Measurements from ENCODE around the gene GFER. TPM values are rescaled to one million over a fixed set of nuclear protein-coding genes. Genes with fewer than 3 reads are reported as not detected.

Gene GFER
- total and polyA plus RNA-seq, 4 donors: 7.4 to 28.4 (median 15.1) TPM

- TF ChIP-seq MAX (IDR thresholded peaks at IDR 0.05) (peak; percentile 55), EGR1 (IDR thresholded peaks at IDR 0.05; ENCODE audit: low read depth in 2 of 2) (peak; percentile 43 to 55), FOXA2 (IDR thresholded peaks at IDR 0.05) (peak; percentile 35), NR2F2 (IDR thresholded peaks at IDR 0.05) (peak; percentile 76), ATF3 (IDR thresholded peaks at IDR 0.05) (no peak), GABPA (IDR thresholded peaks at IDR 0.05 in 1 of 2, conservative IDR thresholded peaks at IDR 0.05 in 1 of 2) (peak in 1 of 2 donors; percentile 53), JUND (IDR thresholded peaks at IDR 0.05) (no peak), REST (IDR thresholded peaks at IDR 0.05) (peak; percentile 40), HNF4G (IDR thresholded peaks at IDR 0.05) (no peak), RAD21 (IDR thresholded peaks at IDR 0.05) (peak in 1 of 2 donors; percentile 44), RXRA (IDR thresholded peaks at IDR 0.05) (peak; percentile 79 to 84), SP1 (IDR thresholded peaks at IDR 0.05) (peak; percentile 78), TAF1 (conservative IDR thresholded peaks at IDR 0.05) (peak; percentile 84), HNF4A (conservative IDR thresholded peaks at IDR 0.05) (peak; percentile 40 to 68), CTCF (IDR thresholded peaks at IDR 0.05; ENCODE audit: low read depth, low read length, missing input control) (no peak), FOXA1 (IDR thresholded peaks at IDR 0.05) (no peak), ZBTB33 (IDR thresholded peaks at IDR 0.05) (peak; percentile 60), YY1 (IDR thresholded peaks at IDR 0.05) (peak; percentile 96)
- Histone ChIP-seq H3K4me3 (ENCODE audit: low read depth in 1 of 3, low read length in 3 of 3) (peak overlapping the region; percentile 48 to 82 (median 69)), H3K27me3 (ENCODE audit: control insufficient read depth in 4 of 4, insufficient read depth in 4 of 4, low read length in 3 of 4) (no peaks in the 10 kb centered on the region), H3K9ac (ENCODE audit: low read depth in 1 of 2, low read length in 2 of 2) (peak overlapping the region; percentile 77 to 81), H3K4me1 (ENCODE audit: control insufficient read depth in 4 of 4, insufficient read depth in 4 of 4, low read length in 3 of 4) (peaks cover 20 to 87% (median 60%) of the 10 kb centered on the region in 4 donors), H3K9me3 (ENCODE audit: control insufficient read depth in 4 of 4, low read length in 3 of 4) (no peaks in the 10 kb centered on the region), H3K27ac (ENCODE audit: low read depth in 1 of 2, low read length in 2 of 2) (peak overlapping the region; percentile 91 to 98), H3K36me3 (ENCODE audit: control insufficient read depth in 4 of 4, insufficient read depth in 3 of 4, low read depth in 1 of 4, low read length in 3 of 4) (peaks cover 0 to 2% (median 0%) of the 10 kb centered on the region in 4 donors)
- WGBS: 18% methylated on average over 34 of the region's 34 CpGs
- DNase-seq (ENCODE audit: low spot score): no peak
These were observed 51.6 kb downstream of the GFER start for GRCh38 chr16:2035431-2036199.
